ENCODE data around the gene NEU1. TPM values are rescaled to one million over a fixed set of nuclear protein-coding genes. Genes with fewer than 3 reads are reported as not detected.
"Not testable (repeated sequence)": the region's sequence is repeated elsewhere in the genome, so short reads cannot be mapped to it uniquely, and the experiment has no call there.

Gene NEU1
- total RNA-seq, 1 donor from 2014 or later, result 19.0 TPM

GRCh38 chr6:31817133-31817928 is 45.3 kb downstream of the NEU1 start:
- not testable (repeated sequence) for DNase-seq

- DNase-seq, result peak; percentile 93
Measured at GRCh38 chr6:31815025-31815838, 47.4 kb downstream of the NEU1 start, which contains the start of the genes HSPA1A and HSPA1L. TSS of gene HSPA1A (plus strand) at chr6:31815543. CDS start at chr6:31815757, 214 bp downstream. TSS of gene HSPA1L (minus strand) at chr6:31815283. CDS start at chr6:31811972, 3,311 bp downstream.

GRCh38 chr6:31814677-31815024 is 48.0 kb downstream of the NEU1 start:
- peak; percentile 99 for DNase-seq

- no peak for DNase-seq
Measured at GRCh38 chr6:31813465-31813849, 49.2 kb downstream of the NEU1 start.

GRCh38 chr6:31811645-31812044 is 51.0 kb downstream of the NEU1 start:
- no peak for DNase-seq

GRCh38 chr6:31808599-31808998 is 54.0 kb downstream of the NEU1 start:
- not testable (repeated sequence) for DNase-seq

Small RNAs within 50 kb of the gene (small RNA-seq; reads per million reads assigned to genes)
- gene SNORD48 (ENCODE audit: low replicate concordance) (93.5 reads per million, percentile 96 among the genes with 10 or more reads in this experiment), gene SNORD52 (ENCODE audit: low replicate concordance) (not detected)

Other genes starting within 250 kb of the NEU1 start
- gene AIF1, start 247.6 kb downstream of the NEU1 start, total RNA-seq, result 23.8 TPM
- 49.6 TPM for gene PRRC2A, start 242.1 kb downstream of the NEU1 start, total RNA-seq
- gene BAG6, start 210.2 kb downstream of the NEU1 start, total RNA-seq, result 101 TPM
- 1.2 TPM for gene APOM, start 206.9 kb downstream of the NEU1 start, total RNA-seq
- 14.1 TPM for gene C6orf47, start 202.0 kb downstream of the NEU1 start, total RNA-seq
- gene GPANK1, start 197.8 kb downstream of the NEU1 start, total RNA-seq, result 8.2 TPM
- gene CSNK2B, start 196.7 kb downstream of the NEU1 start, total RNA-seq, result 75.8 TPM
- 4.0 TPM for gene LY6G5B, start 192.8 kb downstream of the NEU1 start, total RNA-seq
- gene LY6G5C, start 181.8 kb downstream of the NEU1 start, total RNA-seq, result not detected
- gene ABHD16A, start 159.5 kb downstream of the NEU1 start, total RNA-seq, result 36.0 TPM
- not detected for gene LY6G6F, start 156.0 kb downstream of the NEU1 start, total RNA-seq
- gene LY6G6D, start 147.5 kb downstream of the NEU1 start, total RNA-seq, result 10.3 TPM
- gene LY6G6C, start 141.1 kb downstream of the NEU1 start, total RNA-seq, result 20.4 TPM
- gene MPIG6B, start 139.4 kb downstream of the NEU1 start, total RNA-seq, result 0.59 TPM
- gene DDAH2, start 133.5 kb downstream of the NEU1 start, total RNA-seq, result 62.2 TPM
- 185 TPM for gene CLIC1, start 126.3 kb downstream of the NEU1 start, total RNA-seq
- 9.1 TPM for gene MSH5, start 122.8 kb downstream of the NEU1 start, total RNA-seq
- 3.9 TPM for gene SAPCD1, start 100.2 kb downstream of the NEU1 start, total RNA-seq
- gene VWA7, start 85.5 kb downstream of the NEU1 start, total RNA-seq, result 0.99 TPM
- gene VARS1, start 67.1 kb downstream of the NEU1 start, total RNA-seq, result 29.1 TPM
- gene LSM2, start 55.9 kb downstream of the NEU1 start, total RNA-seq, result 21.0 TPM
- 1.8 TPM for gene HSPA1L, start 47.5 kb downstream of the NEU1 start, total RNA-seq
- gene HSPA1A, start 47.3 kb downstream of the NEU1 start, total RNA-seq, result 213 TPM
- gene HSPA1B, start 35.1 kb downstream of the NEU1 start, total RNA-seq, result 286 TPM
- gene SLC44A4, start 16.2 kb upstream of the NEU1 start, total RNA-seq, result 0.10 TPM
- 25.6 TPM for gene EHMT2, start 34.9 kb upstream of the NEU1 start, total RNA-seq
- gene ZBTB12, start 39.3 kb upstream of the NEU1 start, total RNA-seq, result 3.9 TPM
- gene C2, start 64.9 kb upstream of the NEU1 start, total RNA-seq, result 4.9 TPM
- gene CFB, start 83.3 kb upstream of the NEU1 start, total RNA-seq, result 2.2 TPM
- gene NELFE, start 96.2 kb upstream of the NEU1 start, total RNA-seq, result 46.1 TPM
- 23.3 TPM for gene SKIC2, start 96.4 kb upstream of the NEU1 start, total RNA-seq
- 5.8 TPM for gene DXO, start 109.3 kb upstream of the NEU1 start, total RNA-seq
- gene C4A, start 119.2 kb upstream of the NEU1 start, total RNA-seq, result 5.8 TPM
- gene C4B, start 152.0 kb upstream of the NEU1 start, total RNA-seq, result 4.2 TPM
- gene CYP21A2, start 175.6 kb upstream of the NEU1 start, total RNA-seq, result not detected
- gene TNXB, start 246.5 kb upstream of the NEU1 start, total RNA-seq, result 64.4 TPM